HCT116 (cell line): ENCODE results near the gene PLOD1. TPM values are rescaled to one million over a fixed set of nuclear protein-coding genes. Genes with fewer than 3 reads are reported as not detected.
"Not testable (repeated sequence)": the region's sequence is repeated elsewhere in the genome, so short reads cannot be mapped to it uniquely, and the experiment has no call there.

Experiments used
- ATAC-seq: fragments of 200-7000 bp; cut with Tn5 transposase; 2 replicates; pipeline ENCODE4 v1.9.1; 2020; ENCODE audit warnings: mild to moderate bottlenecking, moderate library complexity
- BruUV-seq: library from RNA; stranded (reverse); fragments of 400-500 nt; replicated peaks from 2 replicates; lab custom pipeline; 2021; lab: Mats Ljungman, UMichigan
- CTCF ChIA-PET: fragments of 300-600 bp; sonication (Branson Sonifier 250); formaldehyde crosslinking; loops from one replicate; lab custom pipeline; 2021; ENCODE audit warnings: antibody characterized with exemption; lab: Charles Lee
- POLR2A ChIA-PET: fragments of 300-600, 350-600 bp; sonication (Branson Sonifier 250); formaldehyde crosslinking; loops from one replicate; lab custom pipeline; 2021; ENCODE audit warnings: antibody characterized with exemption; lab: Charles Lee
- RAD21 ChIA-PET, 2 experiments: fragments of 300-600 bp; sonication (Branson Sonifier 250); formaldehyde crosslinking; loops; one replicate each; lab custom pipeline; 2023; ENCODE audit warnings: low total read pairs in 2 of 2; ENCODE audit not compliant: uncharacterized antibody in 2 of 2, unreplicated experiment in 2 of 2, low non-redundant PET in 1 of 2; lab: Charles Lee
- DNase-seq: peaks from one replicate; pipeline ENCODE4 v3.0.0-alpha.2; 2010; ENCODE audit warnings: low read depth, low spot score
- H2AFZ ChIP-seq: fragments of 200-600 bp; shearing (Covaris generic), sonication (generic); 2 replicates; pipeline ENCODE4 v1.6.1; 2017; ENCODE audit warnings: low read depth, mixed run types, mixed read lengths, antibody characterized with exemption, low read length; ENCODE audit not compliant: poor library complexity, severe bottlenecking
- H3K27ac ChIP-seq: 2 replicates; pipeline ENCODE4 v1.5.1; 2012; ENCODE audit warnings: low read depth, low read length
- H3K27me3 ChIP-seq: fragments of 200-600 bp; sonication (generic); 2 replicates; pipeline ENCODE4 v1.6.1; 2016; ENCODE audit warnings: mixed run types, low read length, mixed read lengths; ENCODE audit not compliant: insufficient read depth
- H3K36me3 ChIP-seq, 2 experiments: fragments of 200-500 bp in 1 of 2; fragments of 200-600 bp in 1 of 2; sonication (Bioruptor generic) in 1 of 2; sonication (generic) in 1 of 2; 2 replicates each; pipeline versions ENCODE4 v1.5.1 to v1.6.1; 2014 to 2016; ENCODE audit warnings: low read length in 2 of 2, inconsistent platforms in 1 of 2, mixed read lengths in 1 of 2, mixed run types in 1 of 2; ENCODE audit not compliant: insufficient read depth in 2 of 2, control insufficient read depth in 1 of 2
- H3K4me1 ChIP-seq, 2 experiments: fragments of 200-600 bp in 1 of 2; sonication (generic) in 1 of 2; 2 replicates each; pipeline versions ENCODE4 v1.5.1 to v1.6.1; 2012 to 2017; ENCODE audit warnings: low read length in 2 of 2, inconsistent platforms in 1 of 2, mild to moderate bottlenecking in 1 of 2, mixed read lengths in 1 of 2, mixed run types in 1 of 2, moderate library complexity in 1 of 2; ENCODE audit not compliant: insufficient read depth in 2 of 2, control insufficient read depth in 1 of 2
- H3K4me2 ChIP-seq: fragments of 200-600 bp; sonication (generic); 2 replicates; pipeline ENCODE4 v1.6.1; 2017; ENCODE audit warnings: mixed run types, low read length, mixed read lengths
- H3K4me3 ChIP-seq, 2 experiments: fragments of 200-600 bp in 1 of 2; sonication (generic) in 1 of 2; replicated peaks in 1 of 2; 2 replicates each; pipeline ENCODE4 v1.5.1; 2011 to 2016; ENCODE audit warnings: low read length in 2 of 2, control low read depth in 1 of 2, low read depth in 1 of 2, mild to moderate bottlenecking in 1 of 2, mixed read lengths in 1 of 2, mixed run types in 1 of 2
- H3K79me2 ChIP-seq: fragments of 200-600 bp; sonication (generic); 2 replicates; pipeline ENCODE4 v1.6.1; 2017; ENCODE audit warnings: mild to moderate bottlenecking, mixed run types, low read length, moderate library complexity, mixed read lengths; ENCODE audit not compliant: insufficient read depth
- H3K9ac ChIP-seq: fragments of 200-600 bp; sonication (generic); 2 replicates; pipeline ENCODE4 v1.6.1; 2016; ENCODE audit warnings: low read length, mixed read lengths
- H3K9me2 ChIP-seq: fragments of 200-600 bp; sonication (generic), shearing (Covaris generic); 2 replicates; pipeline ENCODE4 v1.6.1; 2017; ENCODE audit warnings: mixed run types, mild to moderate bottlenecking, moderate library complexity; ENCODE audit not compliant: insufficient read depth
- H3K9me3 ChIP-seq, 2 experiments: fragments of 200-500 bp in 1 of 2; fragments of 200-600 bp in 1 of 2; sonication (Bioruptor generic) in 1 of 2; sonication (generic) in 1 of 2; 2 replicates each; pipeline ENCODE4 v1.6.1; 2014 to 2017; ENCODE audit warnings: low read length in 2 of 2, mixed read lengths in 2 of 2, inconsistent platforms in 1 of 2, low read depth in 1 of 2, mild to moderate bottlenecking in 1 of 2, mixed run types in 1 of 2, moderate library complexity in 1 of 2; ENCODE audit not compliant: control insufficient read depth in 1 of 2, insufficient read depth in 1 of 2
- H4K20me1 ChIP-seq: fragments of 200-600 bp; sonication (generic), shearing (Covaris generic); 2 replicates; pipeline ENCODE4 v1.6.1; 2017; ENCODE audit warnings: mixed run types, mild to moderate bottlenecking, moderate library complexity; ENCODE audit not compliant: insufficient read depth
- CBX3 ChIP-seq: IDR thresholded peaks from 2 replicates; pipeline ENCODE4 v1.6.1; 2012; ENCODE audit warnings: low read depth
- CEBPB ChIP-seq: IDR thresholded peaks from 2 replicates; pipeline ENCODE4 v1.6.1; 2012; ENCODE audit warnings: low read depth
- CTCF ChIP-seq, 3 experiments: fragments of 200-600 bp in 1 of 3; sonication (generic) in 1 of 3; IDR thresholded peaks in 2 of 3; conservative IDR thresholded peaks in 1 of 3; 2 replicates each; pipeline ENCODE4 v1.5.1; 2012 to 2017; ENCODE audit warnings: low read depth in 2 of 3, low read length in 2 of 3, antibody characterized with exemption in 1 of 3, borderline replicate concordance in 1 of 3, control low read depth in 1 of 3, mild to moderate bottlenecking in 1 of 3, mixed read lengths in 1 of 3, mixed run types in 1 of 3, moderate library complexity in 1 of 3; ENCODE audit not compliant: insufficient read depth in 1 of 3
- POLR2A ChIP-seq: IDR thresholded peaks from 2 replicates; pipeline ENCODE4 v1.7.0; 2011; ENCODE audit warnings: borderline replicate concordance; ENCODE audit not compliant: insufficient read depth, insufficient read length; ENCODE audit errors: extremely low read depth
- POLR2AphosphoS5 ChIP-seq: IDR thresholded peaks from 2 replicates; pipeline ENCODE4 v1.6.1; 2011; ENCODE audit warnings: mild to moderate bottlenecking, low read depth, low read length, moderate library complexity
- YY1 ChIP-seq: IDR thresholded peaks from 2 replicates; pipeline ENCODE4 v1.6.1; 2011; ENCODE audit warnings: low read length, low read depth, moderate library complexity, mild to moderate bottlenecking; ENCODE audit not compliant: insufficient replicate concordance; ENCODE audit errors: extremely low read depth
- intact Hi-C: fragments of 100-400 bp; cut with micrococcal nuclease; formaldehyde crosslinking; loops from 2 replicates; pipeline ENCODE4 v1.10.0; 2022
- total RNA-seq: library from RNA; stranded (reverse); gene quantifications from one replicate; pipeline ENCODE4 v1.2.1, GENCODE V29; 2021; ENCODE audit not compliant: unreplicated experiment
- TF ChIP-seq, protein P1 (sequence below): IDR thresholded peaks from 2 replicates; pipeline ENCODE4 v1.6.1; 2011; ENCODE audit warnings: mild to moderate bottlenecking, low read length, moderate library complexity; ENCODE audit not compliant: insufficient replicate concordance; ENCODE audit errors: extremely low read depth

The PLOD1 gene
- total RNA-seq, 1 experiment from 2014 or later: 175 TPM

- Histone ChIP-seq H3K9ac (peak overlapping the region; percentile 66), H3K27me3 (no peaks in the 10 kb centered on the region), H3K9me3 (no peaks in the 10 kb centered on the region), H3K4me1 (peaks cover 5 to 32% of the 10 kb centered on the region in 2 experiments; a peak in 3 of 4 replicates), H2AFZ (no peak overlapping the region), H3K4me3 (peak overlapping the region; percentile 38 to 42), H3K4me2 (peak overlapping the region; percentile 68), H3K27ac (peak overlapping the region; percentile 96), H3K9me2 (no peaks in the 10 kb centered on the region), H4K20me1 (no peaks in the 10 kb centered on the region), H3K79me2 (no peaks in the 10 kb centered on the region), H3K36me3 (no peaks in the 10 kb centered on the region)
- BruUV-seq: TSS peak; percentile 100
- TF ChIP-seq CEBPB: no peak
- peak; percentile 100 for TF ChIP-seq POLR2A
- no peak for TF ChIP-seq CBX3
- peak; percentile 100 for TF ChIP-seq POLR2AphosphoS5
- TF ChIP-seq, protein P1, sequence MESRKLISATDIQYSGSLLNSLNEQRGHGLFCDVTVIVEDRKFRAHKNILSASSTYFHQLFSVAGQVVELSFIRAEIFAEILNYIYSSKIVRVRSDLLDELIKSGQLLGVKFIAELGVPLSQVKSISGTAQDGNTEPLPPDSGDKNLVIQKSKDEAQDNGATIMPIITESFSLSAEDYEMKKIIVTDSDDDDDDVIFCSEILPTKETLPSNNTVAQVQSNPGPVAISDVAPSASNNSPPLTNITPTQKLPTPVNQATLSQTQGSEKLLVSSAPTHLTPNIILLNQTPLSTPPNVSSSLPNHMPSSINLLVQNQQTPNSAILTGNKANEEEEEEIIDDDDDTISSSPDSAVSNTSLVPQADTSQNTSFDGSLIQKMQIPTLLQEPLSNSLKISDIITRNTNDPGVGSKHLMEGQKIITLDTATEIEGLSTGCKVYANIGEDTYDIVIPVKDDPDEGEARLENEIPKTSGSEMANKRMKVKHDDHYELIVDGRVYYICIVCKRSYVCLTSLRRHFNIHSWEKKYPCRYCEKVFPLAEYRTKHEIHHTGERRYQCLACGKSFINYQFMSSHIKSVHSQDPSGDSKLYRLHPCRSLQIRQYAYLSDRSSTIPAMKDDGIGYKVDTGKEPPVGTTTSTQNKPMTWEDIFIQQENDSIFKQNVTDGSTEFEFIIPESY: peak; percentile 92
- TF ChIP-seq CTCF (IDR thresholded peaks at IDR 0.05 in 2 of 3, conservative IDR thresholded peaks at IDR 0.05 in 1 of 3; ENCODE audit: borderline replicate concordance in 1 of 3, insufficient read depth in 1 of 3, low read depth in 2 of 3, low read length in 2 of 3): no peak
- peak; percentile 79 for TF ChIP-seq YY1
- CTCF ChIA-PET: interaction anchor here (1.5 to 2.7 kb wide), 5 partner anchors 59 to 870 kb away, joined by 3 to 23 read pairs (median 3); partner anchors contain the start of gene MIIP
- RAD21 ChIA-PET: interaction anchor here (0.8 to 2.0 kb wide), 4 partner anchors 59 to 74 kb away, joined by 4 to 10 read pairs (median 6); partner anchors contain the start of gene MFN2 (in 1 of the 2)
- DNase-seq: peak; percentile 99
- intact Hi-C loops: loop anchor here (1.0 to 2.0 kb wide), 2 partner anchors 72 to 123 kb away; partner anchors contain the start of gene MFN2
- peak; percentile 72 for ATAC-seq
- POLR2A ChIA-PET: interaction anchor here (0.7 to 4.5 kb wide), 52 partner anchors 9 to 896 kb away, joined by 3 to 162 read pairs (median 5); partner anchors contain the start of genes CLCN6, DRAXIN, FBXO2 and KIAA2013
These were observed 26.3 kb upstream of the PLOD1 start for GRCh38 chr1:11908095-11908675.

DNA sequence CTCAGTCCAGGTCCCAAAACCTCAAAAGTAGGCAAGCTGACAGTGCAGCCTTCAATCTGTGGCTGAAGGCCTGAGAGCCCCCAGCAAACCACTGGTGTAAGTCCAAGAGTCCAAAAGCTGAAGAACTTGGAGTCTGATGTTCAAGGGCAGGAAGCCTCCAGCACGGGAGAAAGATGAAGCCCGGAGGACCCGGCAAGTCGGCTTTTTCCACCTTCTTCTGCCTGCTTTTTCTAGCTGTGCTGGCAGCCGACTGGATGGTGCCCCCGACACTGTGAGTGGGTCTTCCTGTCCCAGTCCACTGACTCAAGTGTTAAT, 23.6 kb upstream of the PLOD1 start:
- H3K36me3 ChIP-seq, H3K4me2 ChIP-seq, H3K4me3 ChIP-seq, H3K9me2 ChIP-seq, DNase-seq, CTCF ChIA-PET, H2AFZ ChIP-seq, intact Hi-C loops, BruUV-seq, H3K9ac ChIP-seq, ATAC-seq, H3K27me3 ChIP-seq, H3K79me2 ChIP-seq, H3K9me3 ChIP-seq, H4K20me1 ChIP-seq: not testable (repeated sequence)
- RAD21 ChIA-PET: interaction anchor here in 1 of 2 experiments (1.8 kb wide), 1 partner anchor 56 kb away, joined by 7 read pairs; no protein-coding TSS in a partner anchor
- POLR2A ChIA-PET: interaction anchor here (2.0 to 4.5 kb wide), 5 partner anchors 19 to 169 kb away, joined by 15 to 162 read pairs (median 28); partner anchors contain the start of genes KIAA2013, MFN2 and PLOD1
- Histone ChIP-seq H3K27ac (peak overlapping the region; percentile 11; the same call in 1 of the 2 replicates), H3K4me1 (peaks cover 5 to 26% of the 10 kb centered on the region in 2 experiments; a peak in 3 of 4 replicates)
